T-helper 1 cell treated with Interleukin-12 subunit alpha and Interleukin-12 subunit beta and Interleukin-4 antibody, amounts not matched to agents 30 ng/mL and 1 ng/mL, for 36 hours (primary cell): ENCODE results near the gene OGFOD2. TPM values are rescaled to one million over a fixed set of nuclear protein-coding genes. Genes with fewer than 3 reads are reported as not detected.

Source experiments
- intact Hi-C: fragments of 100-400 bp; cut with micrococcal nuclease; formaldehyde crosslinking; loops from one replicate; pipeline ENCODE4 v1.15.1; 2024
- total RNA-seq: library from RNA; stranded (reverse); gene quantifications from 2 replicates; pipeline ENCODE4 v1.2.3, GENCODE V29; 2022

The OGFOD2 gene
- total RNA-seq, 1 donor from 2014 or later = 22.3 TPM

DNA sequence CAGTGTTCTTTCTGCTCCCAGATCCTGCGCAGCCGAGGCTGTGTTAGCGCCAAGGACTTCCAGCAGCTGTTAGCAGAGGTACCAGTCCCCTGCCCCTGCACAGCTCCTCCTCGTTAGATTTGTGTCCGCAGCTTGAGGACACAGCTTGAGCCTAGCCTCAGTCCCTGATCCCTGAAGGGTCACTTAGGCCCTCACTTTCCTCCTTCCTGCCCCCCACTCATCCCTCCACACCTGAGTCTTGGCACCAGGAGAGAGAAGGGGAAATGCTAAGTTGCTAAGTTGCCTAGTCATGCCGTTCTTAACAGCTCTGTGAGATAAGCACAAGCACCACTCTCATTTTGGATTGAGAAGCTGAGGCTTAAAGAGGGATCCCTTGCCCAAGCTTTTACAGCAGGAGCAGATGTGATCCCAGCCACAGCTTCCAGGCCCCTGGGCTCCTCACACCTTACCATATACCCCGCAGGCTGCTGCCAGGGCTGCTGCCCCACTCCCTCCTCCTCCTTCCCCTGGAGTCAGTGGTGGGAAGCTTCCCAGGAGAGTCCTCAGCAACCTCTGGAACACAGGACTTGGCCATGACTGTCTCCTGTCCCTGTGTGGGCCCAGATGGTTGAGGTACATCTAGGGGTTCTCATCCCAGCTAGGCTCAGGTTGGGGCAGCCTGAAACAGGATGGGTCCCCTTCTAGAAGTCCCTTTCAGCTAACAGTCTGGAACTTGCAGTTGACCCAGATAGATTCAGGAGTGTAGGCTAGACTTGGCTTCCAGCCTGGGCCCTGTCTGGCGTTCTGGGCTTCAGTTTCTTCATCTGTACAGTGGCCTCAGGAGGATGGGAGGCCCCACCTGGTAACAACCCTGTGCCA lies 975 bp downstream of the OGFOD2 start:
- intact Hi-C loops = loop anchor here (1.0 to 10.0 kb wide), 11 partner anchors 99 to 1087 kb away; partner anchors contain the start of genes DDX55, DIABLO, KNTC1 and MLXIP

GRCh38 chr12:122976648-122976975 lies 1.6 kb downstream of the OGFOD2 start:
- intact Hi-C loops = loop anchor here (10.0 kb wide), 1 partner anchor 902 kb away; the partner anchor contains the start of gene MLXIP

DNA sequence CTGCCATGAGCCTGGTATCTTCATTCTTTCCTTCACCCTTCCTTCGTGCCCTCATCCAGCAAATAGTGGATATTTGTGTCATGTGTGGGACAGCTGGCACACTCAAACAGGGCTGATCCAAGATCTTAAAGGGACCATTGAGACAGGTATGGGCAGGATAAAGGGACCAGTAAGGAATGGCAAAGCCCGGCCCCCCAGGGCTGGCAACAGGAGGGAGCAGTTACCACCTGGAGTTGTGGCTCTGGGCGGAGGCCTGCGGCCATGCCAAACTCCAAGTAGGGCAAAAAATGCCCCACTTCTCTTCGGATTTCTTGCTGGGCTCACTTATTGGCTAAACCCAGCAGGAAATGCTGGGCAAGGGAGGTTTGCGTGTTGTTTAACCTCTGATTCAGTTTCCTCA lies 2.1 kb downstream of the OGFOD2 start:
- intact Hi-C loops = loop anchor here (10.0 kb wide), 1 partner anchor 902 kb away; the partner anchor contains the start of gene MLXIP

- intact Hi-C loops = loop anchor here (10.0 kb wide), 1 partner anchor 903 kb away; the partner anchor contains the start of gene MLXIP
Observed at GRCh38 chr12:122977655-122978392, 2.8 kb downstream of the OGFOD2 start.

GRCh38 chr12:122978507-122978955 lies 3.5 kb downstream of the OGFOD2 start:
- intact Hi-C loops = loop anchor here (10.0 kb wide), 1 partner anchor 904 kb away; the partner anchor contains the start of gene MLXIP

- intact Hi-C loops = loop anchor here (10.0 kb wide), 1 partner anchor 904 kb away; the partner anchor contains the start of gene MLXIP
Observed at GRCh38 chr12:122979001-122979907, 4.2 kb downstream of the OGFOD2 start.

- intact Hi-C loops = loop anchor here (1.0 to 10.0 kb wide), 4 partner anchors 13 to 905 kb away; partner anchors contain the start of genes ABCB9 and MLXIP
Observed at GRCh38 chr12:122979908-122980182, 4.8 kb downstream of the OGFOD2 start.

GRCh38 chr12:122980183-122981035 lies 5.4 kb downstream of the OGFOD2 start, which contains the start of gene ARL6IP4:
ARL6IP4 (plus strand) TSS chr12:122980681; CDS start chr12:122981140, 459 bp downstream.
- intact Hi-C loops = loop anchor here (1.0 to 2.0 kb wide), 4 partner anchors 14 to 258 kb away; partner anchors contain the start of gene ABCB9

DNA sequence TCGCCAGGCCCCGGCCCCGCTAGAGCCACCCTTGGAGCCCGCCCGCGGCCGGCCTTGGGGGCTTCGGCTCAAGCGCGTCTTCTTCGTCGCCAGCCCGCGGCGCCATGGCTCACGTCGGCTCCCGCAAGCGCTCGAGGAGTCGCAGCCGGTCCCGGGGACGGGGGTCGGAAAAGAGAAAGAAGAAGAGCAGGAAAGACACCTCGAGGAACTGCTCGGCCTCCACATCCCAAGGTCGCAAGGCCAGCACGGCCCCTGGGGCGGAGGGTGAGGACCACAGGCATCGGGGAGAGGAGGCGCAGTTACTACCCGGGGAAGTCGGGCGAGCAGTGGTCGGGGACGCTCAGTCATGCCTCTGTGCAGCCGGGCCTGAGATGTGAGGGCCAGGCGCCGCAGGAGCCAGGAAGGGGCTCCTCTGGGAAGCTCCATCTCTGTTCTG lies 6.0 kb downstream of the OGFOD2 start:
- intact Hi-C loops = loop anchor here (1.0 to 2.0 kb wide), 2 partner anchors 14 to 257 kb away; partner anchors contain the start of gene ABCB9

- intact Hi-C loops = loop anchor here (1.0 to 2.0 kb wide), 2 partner anchors 15 to 256 kb away; partner anchors contain the start of gene ABCB9
Observed at GRCh38 chr12:122981587-122982476, 6.8 kb downstream of the OGFOD2 start.

DNA sequence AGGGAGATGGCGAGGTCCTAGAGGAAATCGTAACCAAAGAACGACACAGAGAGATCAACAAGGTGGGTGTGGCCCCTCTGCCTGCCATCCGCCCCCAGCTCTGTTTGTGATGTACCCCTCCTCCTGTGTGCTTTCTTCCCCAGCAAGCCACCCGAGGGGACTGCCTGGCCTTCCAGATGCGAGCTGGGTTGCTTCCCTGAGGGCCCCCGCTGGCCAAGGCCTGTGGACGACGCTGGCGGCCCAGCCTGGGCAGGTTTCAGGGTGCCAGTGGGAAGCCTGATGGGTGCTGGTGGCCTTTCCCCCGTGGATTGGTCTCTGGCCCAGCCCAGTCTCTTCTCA lies 7.4 kb downstream of the OGFOD2 start:
- intact Hi-C loops = no loop called here

GRCh38 chr12:122982963-122983788 lies 8.1 kb downstream of the OGFOD2 start:
- intact Hi-C loops = no loop called here

- intact Hi-C loops = no loop called here
Observed at GRCh38 chr12:122983789-122984515, 8.9 kb downstream of the OGFOD2 start.

DNA sequence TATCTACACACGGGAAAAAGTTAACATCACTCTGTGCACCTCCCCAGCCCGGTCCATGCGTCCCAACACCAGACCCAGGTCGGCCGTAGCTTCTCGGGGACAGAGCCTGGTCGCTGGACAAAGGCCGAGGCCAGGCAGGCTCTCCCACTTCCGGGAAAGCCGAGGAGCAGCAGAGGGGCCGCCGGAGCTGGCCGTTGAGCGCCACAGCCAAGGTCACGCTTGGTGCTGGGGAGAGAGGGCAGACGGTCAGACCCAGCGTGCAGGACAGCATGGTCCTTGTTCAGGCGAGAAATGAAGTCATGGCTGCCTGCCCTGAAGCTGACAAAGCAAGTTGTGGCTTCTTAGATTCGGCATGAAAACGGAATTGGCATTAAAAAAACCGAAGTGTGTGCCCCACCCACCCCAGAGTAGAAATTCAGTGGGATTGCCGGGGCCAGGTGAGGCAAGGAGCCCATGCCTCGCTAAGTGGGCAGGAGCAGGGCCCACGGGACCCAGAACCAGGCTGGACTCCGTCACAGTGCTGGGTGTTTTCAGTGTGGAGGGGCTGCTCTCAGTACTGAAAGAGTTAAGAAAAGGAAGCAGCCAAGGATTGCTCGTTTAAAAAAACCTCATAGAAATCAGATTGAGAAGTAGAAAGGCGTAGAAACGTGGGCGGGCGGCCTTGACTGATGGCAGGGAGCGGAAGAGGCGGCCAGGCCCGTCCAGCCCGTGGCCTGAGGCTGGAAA lies 9.7 kb downstream of the OGFOD2 start:
- intact Hi-C loops = no loop called here

DNA sequence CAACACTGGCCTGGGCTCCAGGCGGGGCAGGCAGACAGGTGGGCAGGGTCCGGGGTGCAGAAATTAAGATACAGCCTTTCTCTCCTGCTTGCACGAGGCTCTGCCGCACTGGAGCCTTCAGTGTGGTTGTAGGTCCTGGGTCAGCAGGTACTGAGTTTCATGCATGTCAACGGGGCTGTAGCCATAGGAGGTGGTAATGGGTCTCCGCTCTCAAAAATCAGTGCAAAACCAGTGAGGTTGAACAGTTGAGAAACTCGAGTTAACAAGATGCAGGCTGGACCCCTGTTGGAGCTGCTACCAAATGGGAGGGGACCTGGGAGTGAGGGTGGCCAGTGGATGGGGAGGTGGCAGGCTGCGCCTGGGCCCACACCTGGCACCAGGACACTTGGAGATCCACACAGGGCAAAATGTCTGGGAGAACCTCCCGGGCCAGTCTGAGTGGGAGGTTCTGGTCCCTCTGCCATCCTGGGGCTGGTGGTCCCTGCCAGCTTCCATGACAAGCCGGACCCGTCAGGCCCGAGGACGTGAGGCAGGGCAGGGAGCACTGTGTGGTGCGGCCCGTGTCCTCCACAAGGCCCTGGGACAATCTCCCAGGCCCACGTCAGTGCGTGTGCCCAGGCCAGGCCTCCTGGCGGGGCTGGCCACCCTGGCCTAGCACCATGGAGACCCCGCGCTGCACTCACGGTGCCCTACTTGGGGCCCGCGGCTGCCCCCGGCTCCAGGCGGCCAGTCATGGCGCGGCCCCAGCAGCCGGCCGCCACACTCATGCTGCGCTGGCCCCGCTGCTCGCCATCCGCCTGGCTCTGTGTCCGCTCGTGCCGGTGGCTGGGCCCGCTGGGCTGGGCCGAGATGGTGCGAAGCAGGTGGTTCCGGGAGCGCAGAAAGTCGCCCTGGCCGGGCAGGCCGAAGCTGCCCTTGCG lies 10.6 kb downstream of the OGFOD2 start:
- intact Hi-C loops = no loop called here
